ENCODE measurements around the gene SPAG7.
A peak's percentile ranks its signal among the peaks of the same experiment; 100 is the strongest.

The SPAG7 gene

GRCh38 chr17:4998732-4999429 is 31.3 kb upstream of the SPAG7 start (continued):
- no peak for TF ChIP-seq ZNF398 (tag by site-specific recombination; IDR thresholded peaks at IDR 0.05)
- TF ChIP-seq ZNF174 (tag by site-specific recombination; IDR thresholded peaks at IDR 0.05) = no peak
- TF ChIP-seq ZNF510 (tag by site-specific recombination; IDR thresholded peaks at IDR 0.05; ENCODE audit: insufficient replicate concordance) = no peak
- TF ChIP-seq ZNF280D (tag by site-specific recombination; IDR thresholded peaks at IDR 0.05) = no peak
- peak; percentile 63 for TF ChIP-seq KLF1 (tag by site-specific recombination; IDR thresholded peaks at IDR 0.05)
- TF ChIP-seq WT1 (tag by site-specific recombination; IDR thresholded peaks at IDR 0.05) = peak; percentile 24; the same call in 1 of the 2 replicates
- TF ChIP-seq ZNF600 (tag by site-specific recombination; IDR thresholded peaks at IDR 0.05) = no peak
- TF ChIP-seq ZSCAN30 (tag by site-specific recombination; IDR thresholded peaks at IDR 0.05) = no peak
- TF ChIP-seq ZBTB49 (tag by site-specific recombination; IDR thresholded peaks at IDR 0.05; ENCODE audit: low read depth) = no peak
- no peak for TF ChIP-seq PRDM6 (tag by site-specific recombination; IDR thresholded peaks at IDR 0.05)
- TF ChIP-seq ZNF664 (tag by site-specific recombination; IDR thresholded peaks at IDR 0.05) = no peak
- no peak for TF ChIP-seq ZSCAN23 (tag by site-specific recombination; IDR thresholded peaks at IDR 0.05)
- no peak for TF ChIP-seq ZNF335 (tag by site-specific recombination; conservative IDR thresholded peaks at IDR 0.05)
- no peak; the same call in 1 of the 2 replicates for TF ChIP-seq SP2 (tag by site-specific recombination; IDR thresholded peaks at IDR 0.05)
- TF ChIP-seq ZNF266 (tag by site-specific recombination; IDR thresholded peaks at IDR 0.05; ENCODE audit: low read depth) = no peak
- TF ChIP-seq ZNF274 (IDR thresholded peaks at IDR 0.05; ENCODE audit: low read length) = no peak
- TF ChIP-seq ZNF274 (tag by site-specific recombination; IDR thresholded peaks at IDR 0.05; ENCODE audit: borderline replicate concordance) = no peak
- TF ChIP-seq ZNF132 (tag by site-specific recombination; IDR thresholded peaks at IDR 0.05; ENCODE audit: borderline replicate concordance) = no peak
- TF ChIP-seq GLIS2 (tag by site-specific recombination; IDR thresholded peaks at IDR 0.05) = peak; percentile 69
- 0 out of 2 replicates have a peak, but pooled peaks have one; percentile 69 for TF ChIP-seq HIC1 (tag by site-specific recombination; IDR thresholded peaks at IDR 0.05)
- no peak for TF ChIP-seq ZNF692 (tag by site-specific recombination; IDR thresholded peaks at IDR 0.05)
- no peak for TF ChIP-seq ZNF701 (tag by site-specific recombination; IDR thresholded peaks at IDR 0.05)
- no peak for TF ChIP-seq ZNF37A (tag by site-specific recombination; IDR thresholded peaks at IDR 0.05)
- no peak for TF ChIP-seq FEZF1 (tag by site-specific recombination; IDR thresholded peaks at IDR 0.05)
- 0 out of 2 replicates have a peak, but pooled peaks have one; percentile 11 for TF ChIP-seq ZNF394 (tag by site-specific recombination; IDR thresholded peaks at IDR 0.05; ENCODE audit: borderline replicate concordance)
- no peak for TF ChIP-seq ZBTB21 (tag by site-specific recombination; IDR thresholded peaks at IDR 0.05)
- TF ChIP-seq ZNF544 (tag by site-specific recombination; IDR thresholded peaks at IDR 0.05) = no peak
